GM12878 (cell line): ENCODE measurements around the gene LYPD6. TPM values are rescaled to one million over a fixed set of nuclear protein-coding genes. Genes with fewer than 3 reads are reported as not detected.

Experiments
- ATAC-seq: fragments of 200-7000 bp; cut with Tn5 transposase; 3 replicates; pipeline ENCODE4 v1.9.1; 2020; ENCODE audit warnings: mild to moderate bottlenecking, moderate library complexity
- BruUV-seq: library from RNA; stranded (reverse); fragments of 400-500 nt; replicated peaks from 2 replicates; lab custom pipeline; 2021; lab: Mats Ljungman, UMichigan
- CTCF ChIA-PET: fragments of 300-600 bp; sonication (Branson Sonifier 250); formaldehyde crosslinking; extraction: SDS; loops from one replicate; lab custom pipeline; 2021; ENCODE audit warnings: inconsistent platforms; lab: Yijun Ruan, JAX
- POLR2A ChIA-PET: fragments of 350-600 bp; formaldehyde crosslinking; extraction: SDS; loops from one replicate; lab custom pipeline; 2021; ENCODE audit warnings: inconsistent platforms; lab: Charles Lee
- RAD21 ChIA-PET: fragments of 300-600 bp; sonication (Branson Sonifier 250); formaldehyde crosslinking; loops from one replicate; lab custom pipeline; 2023; ENCODE audit warnings: antibody characterized with exemption; ENCODE audit not compliant: unreplicated experiment; lab: Charles Lee
- SMC1A ChIA-PET: fragments of 300-600 bp; sonication (Branson Sonifier 250); formaldehyde crosslinking; loops from one replicate; lab custom pipeline; 2023; ENCODE audit not compliant: unreplicated experiment, uncharacterized antibody; lab: Charles Lee
- DNase-seq: peaks from one replicate; pipeline ENCODE4 v3.0.0-alpha.2; 2011; ENCODE audit warnings: low read depth, low spot score
- FAIRE-seq: peaks from 3 replicates; lab custom pipeline; 2011; peaks lifted over from hg19 to GRCh38; lab: Jason Lieb, UNC
- H2AFZ ChIP-seq: 2 replicates; pipeline ENCODE4 v1.6.0; 2011; ENCODE audit warnings: low read depth, low read length, control low read depth; ENCODE audit not compliant: control insufficient read depth
- H3K27ac ChIP-seq: 2 replicates; pipeline ENCODE4 v1.5.1; 2011; ENCODE audit warnings: control low read depth; ENCODE audit not compliant: control insufficient read depth, insufficient read depth
- H3K27me3 ChIP-seq, 2 experiments: replicated peaks in 1 of 2; 2 replicates each; pipeline versions ENCODE4 v1.6.0 to v1.6.1; 2011; ENCODE audit warnings: low read length in 1 of 2; ENCODE audit not compliant: control insufficient read depth in 2 of 2, insufficient read depth in 2 of 2
- H3K36me3 ChIP-seq, 2 experiments: 2 replicates each; pipeline ENCODE4 v1.5.1; 2011; ENCODE audit warnings: low read length in 1 of 2; ENCODE audit not compliant: control insufficient read depth in 2 of 2, insufficient read depth in 2 of 2
- H3K4me1 ChIP-seq: 2 replicates; pipeline ENCODE4 v1.6.1; 2011; ENCODE audit warnings: mild to moderate bottlenecking, low read length, moderate library complexity, mixed read lengths; ENCODE audit not compliant: control insufficient read depth, insufficient read depth
- H3K4me2 ChIP-seq: 2 replicates; pipeline ENCODE4 v1.6.0; 2011; ENCODE audit warnings: control low read depth; ENCODE audit not compliant: control insufficient read depth, insufficient read depth
- H3K4me3 ChIP-seq: fragments of 200-600 bp; sonication (generic); 2 replicates; pipeline ENCODE4 v1.5.1; 2016
- H3K79me2 ChIP-seq: 2 replicates; pipeline ENCODE4 v1.6.0; 2011; ENCODE audit warnings: low read length; ENCODE audit not compliant: control insufficient read depth, insufficient read depth
- H3K9ac ChIP-seq: 2 replicates; pipeline ENCODE4 v1.8.0; 2011; ENCODE audit warnings: low read length, control low read depth, mixed read lengths; ENCODE audit not compliant: control insufficient read depth, insufficient read depth
- H3K9me3 ChIP-seq: replicated peaks from 3 replicates; pipeline ENCODE4 v1.5.1; 2011; ENCODE audit warnings: mild to moderate bottlenecking, low read length; ENCODE audit not compliant: control insufficient read depth, insufficient read depth
- H4K20me1 ChIP-seq: 2 replicates; pipeline ENCODE4 v1.6.0; 2011; ENCODE audit not compliant: control insufficient read depth, insufficient read depth
- BCL11A ChIP-seq: IDR thresholded peaks from 2 replicates; pipeline ENCODE4 v1.6.1; 2011; ENCODE audit warnings: low read depth, low read length
- BHLHE40 ChIP-seq, 2 experiments: fragments of 450-650 bp in 1 of 2; IDR thresholded peaks; 2 replicates each; pipeline ENCODE4 v1.6.1; 2011 to 2017; ENCODE audit warnings: low read depth in 2 of 2, borderline replicate concordance in 1 of 2, improper control_type of control experiment in 1 of 2, low read length in 1 of 2, mild to moderate bottlenecking in 1 of 2
- CEBPZ ChIP-seq: fragments of 150-350 bp; IDR thresholded peaks from 2 replicates; pipeline ENCODE4 v1.6.1; 2016; ENCODE audit warnings: low read depth, low read length
- EGR1 ChIP-seq, 2 experiments: IDR thresholded peaks; 1 replicate in 1 of 2; 2 replicates in 1 of 2; pipeline ENCODE4 v1.6.1; 2011 to 2012; ENCODE audit warnings: low read depth in 2 of 2, low read length in 2 of 2, borderline replicate concordance in 1 of 2, mild to moderate bottlenecking in 1 of 2, moderate library complexity in 1 of 2
- FOXK2 ChIP-seq: fragments of 450-650 bp; IDR thresholded peaks from 2 replicates; pipeline ENCODE4 v1.6.1; 2017; ENCODE audit warnings: mild to moderate bottlenecking, moderate library complexity
- JUNB ChIP-seq: IDR thresholded peaks from 2 replicates; pipeline ENCODE4 v1.6.1; 2016; ENCODE audit warnings: antibody characterized with exemption, mild to moderate bottlenecking
- MAX ChIP-seq: IDR thresholded peaks from 2 replicates; pipeline ENCODE4 v1.6.1; 2012; ENCODE audit warnings: low read depth, low read length, improper control_type of control experiment
- NFYA ChIP-seq: IDR thresholded peaks from 2 replicates; pipeline ENCODE4 v1.6.1; 2011; ENCODE audit warnings: low read depth, mild to moderate bottlenecking, low read length, improper control_type of control experiment, borderline replicate concordance
- PML ChIP-seq: IDR thresholded peaks from 2 replicates; pipeline ENCODE4 v1.6.1; 2012; ENCODE audit warnings: low read length, inconsistent platforms
- SMAD5 ChIP-seq: IDR thresholded peaks from 2 replicates; pipeline ENCODE4 v1.6.1; 2016; ENCODE audit warnings: antibody characterized with exemption, low read depth
- WGBS: methylation state at CpG from one replicate; pipeline ENCODE4 v1.1.6; 2016; ENCODE audit warnings: low lambda C conversion rate; ENCODE audit not compliant: insufficient replicate concordance, insufficient coverage; ENCODE audit errors: missing lambda C conversion rate; 5-methylcytosine and 5-hydroxymethylcytosine counted together
- in situ Hi-C: fragments of 300-500 bp; cut with MboI; formaldehyde crosslinking; loops from 9 replicates; pipeline ENCODE4 v1.14.3; 2018; ENCODE audit warnings: mixed read lengths
- intact Hi-C: fragments of 100-400 bp; cut with micrococcal nuclease; formaldehyde crosslinking; loops from one replicate; pipeline ENCODE4 v1.14.2; 2022; ENCODE audit not compliant: unreplicated experiment
- polyA plus RNA-seq, 11 experiments: library from polyadenylated mRNA; depleted of rRNA in 4 of 11; unstranded in 6 of 11; stranded (reverse) in 5 of 11; fragments of >200 nt; fragmentation: Nextera tagmentation in 4 of 11; fragmentation: Illumina TruSeq in 1 of 11; extraction: Ambion mirVana in 4 of 11; extraction: Trizol in 1 of 11; gene quantifications; 1 replicate in 1 of 11; 2 replicates in 10 of 11; pipeline versions ENCODE4 v1.2.1 to v1.2.3, GENCODE V29; 2011 to 2016; ENCODE audit warnings: inconsistent platforms in 2 of 11, missing spikeins in 2 of 11, low read depth in 1 of 11
- total RNA-seq, 4 experiments: library from RNA; depleted of rRNA in 3 of 4; stranded (reverse); fragments of >200 nt in 3 of 4; fragmentation: Illumina TruSeq in 1 of 4; extraction: Trizol in 1 of 4; gene quantifications; 2 replicates each; pipeline versions ENCODE4 v1.2.1 to v1.2.3, GENCODE V29; 2013 to 2021
- TF ChIP-seq, protein P1 (sequence below): fragments of 450-650 bp; IDR thresholded peaks from 2 replicates; pipeline ENCODE4 v1.6.1; 2017; ENCODE audit warnings: antibody characterized with exemption, mild to moderate bottlenecking, moderate library complexity
- TF ChIP-seq, protein P2 (sequence below): fragments of 450-650 bp; conservative IDR thresholded peaks from 2 replicates; pipeline ENCODE4 v1.6.1; 2017; ENCODE audit warnings: mild to moderate bottlenecking, moderate library complexity

The LYPD6 gene
- total and polyA plus RNA-seq, 10 of the 15 experiments (the other 5 are each of a cell fraction or from before 2014, with no cell fraction given), result not detected

DNA sequence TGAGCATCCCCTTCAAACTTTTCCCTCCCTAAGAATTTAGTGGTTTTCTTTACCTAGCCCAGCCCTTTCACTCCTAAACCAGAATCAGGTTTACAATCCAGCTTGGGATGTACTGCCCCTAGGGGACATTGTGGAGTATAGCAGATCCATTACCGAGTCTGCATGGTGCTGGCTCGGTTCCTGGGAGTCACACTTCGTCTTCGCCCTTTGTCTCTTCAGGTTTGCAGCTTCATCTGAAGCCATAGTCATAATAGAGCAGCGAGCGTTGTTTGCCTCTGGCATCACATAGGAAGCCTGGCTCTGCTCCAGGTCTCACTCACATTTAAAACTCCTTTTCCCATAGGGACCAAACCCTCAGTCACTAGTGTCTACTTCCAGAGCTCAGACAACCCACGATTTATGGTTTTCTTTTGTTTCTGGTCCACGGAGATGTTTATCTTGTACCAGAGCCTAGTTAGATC is 16.8 kb upstream of the LYPD6 start (continued):
- TF ChIP-seq, protein P1, sequence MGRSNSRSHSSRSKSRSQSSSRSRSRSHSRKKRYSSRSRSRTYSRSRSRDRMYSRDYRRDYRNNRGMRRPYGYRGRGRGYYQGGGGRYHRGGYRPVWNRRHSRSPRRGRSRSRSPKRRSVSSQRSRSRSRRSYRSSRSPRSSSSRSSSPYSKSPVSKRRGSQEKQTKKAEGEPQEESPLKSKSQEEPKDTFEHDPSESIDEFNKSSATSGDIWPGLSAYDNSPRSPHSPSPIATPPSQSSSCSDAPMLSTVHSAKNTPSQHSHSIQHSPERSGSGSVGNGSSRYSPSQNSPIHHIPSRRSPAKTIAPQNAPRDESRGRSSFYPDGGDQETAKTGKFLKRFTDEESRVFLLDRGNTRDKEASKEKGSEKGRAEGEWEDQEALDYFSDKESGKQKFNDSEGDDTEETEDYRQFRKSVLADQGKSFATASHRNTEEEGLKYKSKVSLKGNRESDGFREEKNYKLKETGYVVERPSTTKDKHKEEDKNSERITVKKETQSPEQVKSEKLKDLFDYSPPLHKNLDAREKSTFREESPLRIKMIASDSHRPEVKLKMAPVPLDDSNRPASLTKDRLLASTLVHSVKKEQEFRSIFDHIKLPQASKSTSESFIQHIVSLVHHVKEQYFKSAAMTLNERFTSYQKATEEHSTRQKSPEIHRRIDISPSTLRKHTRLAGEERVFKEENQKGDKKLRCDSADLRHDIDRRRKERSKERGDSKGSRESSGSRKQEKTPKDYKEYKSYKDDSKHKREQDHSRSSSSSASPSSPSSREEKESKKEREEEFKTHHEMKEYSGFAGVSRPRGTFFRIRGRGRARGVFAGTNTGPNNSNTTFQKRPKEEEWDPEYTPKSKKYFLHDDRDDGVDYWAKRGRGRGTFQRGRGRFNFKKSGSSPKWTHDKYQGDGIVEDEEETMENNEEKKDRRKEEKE, result no peak

DNA sequence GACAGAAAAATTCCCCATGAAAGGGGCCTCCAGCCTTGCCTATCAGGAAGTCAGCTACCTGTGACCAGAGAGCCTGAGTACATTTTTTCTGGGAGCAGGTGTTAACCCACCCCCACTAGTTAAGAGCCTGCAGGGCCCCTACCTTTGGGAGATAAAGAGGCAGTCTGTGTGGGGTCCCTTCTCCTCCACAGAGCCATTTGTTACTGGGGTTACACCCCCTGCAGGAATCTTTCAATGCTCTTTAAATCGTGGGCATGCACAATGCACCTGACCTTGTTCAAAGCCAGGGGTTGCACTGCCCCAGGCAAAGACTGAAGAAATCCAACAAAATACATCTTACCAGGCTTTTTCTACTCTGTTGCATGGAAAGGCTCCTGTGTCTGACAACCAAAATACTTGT is 15.7 kb upstream of the LYPD6 start:
- POLR2A ChIA-PET, result no interaction called here
- RAD21 ChIA-PET, result no interaction called here
- no peaks in the 10 kb centered on the region for H3K79me2 ChIP-seq
- ATAC-seq (no peak), DNase-seq (no peak), FAIRE-seq (no peak)
- SMC1A ChIA-PET, result interaction anchor here (1.2 to 2.8 kb wide), 2 partner anchors 28 to 297 kb away, joined by 3 to 19 read pairs; no protein-coding TSS in a partner anchor
- in situ Hi-C loops, result loop anchor here (5.0 kb wide), 1 partner anchor 297 kb away; no protein-coding TSS in a partner anchor
- H3K4me1 ChIP-seq, result no peaks in the 10 kb centered on the region
- no peak overlapping the region for H3K9ac ChIP-seq
- WGBS, result 57% methylated on average over 1 of the region's 1 CpG
- no peaks in the 10 kb centered on the region for H4K20me1 ChIP-seq
- no peak overlapping the region for H3K4me2 ChIP-seq
- no peaks in the 10 kb centered on the region for H3K36me3 ChIP-seq
- no peaks in the 10 kb centered on the region for H3K27me3 ChIP-seq
- CTCF ChIA-PET, result interaction anchor here (2.9 to 4.1 kb wide), 2 partner anchors 10 to 274 kb away, joined by 14 to 16 read pairs; no protein-coding TSS in a partner anchor
- H2AFZ ChIP-seq, result no peak overlapping the region
- no peak for TF ChIP-seq BCL11A
- no peak for TF ChIP-seq EGR1 (IDR thresholded peaks at IDR 0.05; ENCODE audit: borderline replicate concordance in 1 of 2, low read depth in 2 of 2, low read length in 2 of 2)
- TF ChIP-seq PML, result no peak
- no peak for TF ChIP-seq SMAD5
- TF ChIP-seq CEBPZ, result no peak
- no peak for TF ChIP-seq NFYA
- TF ChIP-seq FOXK2, result no peak
- TF ChIP-seq JUNB, result no peak
- no peak for TF ChIP-seq MAX
- TF ChIP-seq BHLHE40 (IDR thresholded peaks at IDR 0.05; ENCODE audit: borderline replicate concordance in 1 of 2, low read depth in 2 of 2, low read length in 1 of 2), result no peak
- TF ChIP-seq, protein P2, sequence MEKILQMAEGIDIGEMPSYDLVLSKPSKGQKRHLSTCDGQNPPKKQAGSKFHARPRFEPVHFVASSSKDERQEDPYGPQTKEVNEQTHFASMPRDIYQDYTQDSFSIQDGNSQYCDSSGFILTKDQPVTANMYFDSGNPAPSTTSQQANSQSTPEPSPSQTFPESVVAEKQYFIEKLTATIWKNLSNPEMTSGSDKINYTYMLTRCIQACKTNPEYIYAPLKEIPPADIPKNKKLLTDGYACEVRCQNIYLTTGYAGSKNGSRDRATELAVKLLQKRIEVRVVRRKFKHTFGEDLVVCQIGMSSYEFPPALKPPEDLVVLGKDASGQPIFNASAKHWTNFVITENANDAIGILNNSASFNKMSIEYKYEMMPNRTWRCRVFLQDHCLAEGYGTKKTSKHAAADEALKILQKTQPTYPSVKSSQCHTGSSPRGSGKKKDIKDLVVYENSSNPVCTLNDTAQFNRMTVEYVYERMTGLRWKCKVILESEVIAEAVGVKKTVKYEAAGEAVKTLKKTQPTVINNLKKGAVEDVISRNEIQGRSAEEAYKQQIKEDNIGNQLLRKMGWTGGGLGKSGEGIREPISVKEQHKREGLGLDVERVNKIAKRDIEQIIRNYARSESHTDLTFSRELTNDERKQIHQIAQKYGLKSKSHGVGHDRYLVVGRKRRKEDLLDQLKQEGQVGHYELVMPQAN, result no peak
- H3K27ac ChIP-seq, result no peak overlapping the region
- intact Hi-C loops, result loop anchor here (5.0 kb wide), 2 partner anchors 248 to 272 kb away; no protein-coding TSS in a partner anchor
- H3K4me3 ChIP-seq, result no peak overlapping the region
- no TSS peak for BruUV-seq
- H3K9me3 ChIP-seq, result no peaks in the 10 kb centered on the region
